HG02970 (cell line): ENCODE data around the gene ZCCHC10.
"Not testable (repeated sequence)": the region's sequence is repeated elsewhere in the genome, so short reads cannot be mapped to it uniquely, and the experiment has no call there.

Experiments
- ATAC-seq: cut with Tn5 transposase; IDR thresholded peaks from one replicate; pipeline ENCODE4 v1.9.1; 2021; ENCODE audit warnings: mild to moderate bottlenecking, moderate library complexity, moderate number of reproducible peaks; ENCODE audit not compliant: unreplicated experiment, low FRiP score

ZCCHC10 gene

GRCh38 chr5:132981288-132981687 is 45.1 kb downstream of the ZCCHC10 start:
- no peak for ATAC-seq

- ATAC-seq = no peak
Observed at GRCh38 chr5:132979976-132980375, 46.4 kb downstream of the ZCCHC10 start.

GRCh38 chr5:132979367-132979940 is 46.9 kb downstream of the ZCCHC10 start:
- ATAC-seq = no peak

GRCh38 chr5:132976852-132977251 is 49.5 kb downstream of the ZCCHC10 start:
- no peak for ATAC-seq

- not testable (repeated sequence) for ATAC-seq
Observed at GRCh38 chr5:132972436-132972828, 53.9 kb downstream of the ZCCHC10 start.

- no peak for ATAC-seq
Observed at GRCh38 chr5:132971483-132972435, 54.6 kb downstream of the ZCCHC10 start.

GRCh38 chr5:132965120-132965519 is 61.2 kb downstream of the ZCCHC10 start:
- no peak for ATAC-seq

- ATAC-seq = peak; percentile 95
Observed at GRCh38 chr5:132963171-132964104, 62.9 kb downstream of the ZCCHC10 start, which contains the start of gene AFF4. TSS of gene AFF4 (minus strand) at chr5:132963634. CDS start at chr5:132937189, 26,445 bp downstream.

GRCh38 chr5:132962429-132963021 is 63.8 kb downstream of the ZCCHC10 start:
- no peak for ATAC-seq

- ATAC-seq = no peak
Observed at GRCh38 chr5:132961887-132962286, 64.5 kb downstream of the ZCCHC10 start.

GRCh38 chr5:132961123-132961815 is 65.1 kb downstream of the ZCCHC10 start:
- ATAC-seq = not testable (repeated sequence)

GRCh38 chr5:132956166-132956799 is 70.1 kb downstream of the ZCCHC10 start:
- ATAC-seq = not testable (repeated sequence)

GRCh38 chr5:132953710-132954109 is 72.6 kb downstream of the ZCCHC10 start:
- ATAC-seq = no peak

- no peak for ATAC-seq
Observed at GRCh38 chr5:132952829-132953228, 73.5 kb downstream of the ZCCHC10 start.

GRCh38 chr5:132951897-132952296 is 74.5 kb downstream of the ZCCHC10 start:
- ATAC-seq = no peak

GRCh38 chr5:132949136-132949535 is 77.2 kb downstream of the ZCCHC10 start:
- no peak for ATAC-seq

- no peak for ATAC-seq
Observed at GRCh38 chr5:132947671-132948070, 78.7 kb downstream of the ZCCHC10 start.
